Left kidney (tissue), 2 donors: ENCODE results near the gene KNCN. TPM values are rescaled to one million over a fixed set of nuclear protein-coding genes. Genes with fewer than 3 reads are reported as not detected.

ENCODE experiments used
- DNase-seq: peaks from one replicate; pipeline ENCODE4 v3.0.0-alpha.2; 2013
- polyA plus RNA-seq: library from polyadenylated mRNA; unstranded; fragments of 120-200 nt; gene quantifications from one replicate; pipeline ENCODE4 v1.2.1, GENCODE V29; 2013; ENCODE audit not compliant: insufficient read length

KNCN gene
- polyA plus RNA-seq, 1 donor, result not detected

DNA sequence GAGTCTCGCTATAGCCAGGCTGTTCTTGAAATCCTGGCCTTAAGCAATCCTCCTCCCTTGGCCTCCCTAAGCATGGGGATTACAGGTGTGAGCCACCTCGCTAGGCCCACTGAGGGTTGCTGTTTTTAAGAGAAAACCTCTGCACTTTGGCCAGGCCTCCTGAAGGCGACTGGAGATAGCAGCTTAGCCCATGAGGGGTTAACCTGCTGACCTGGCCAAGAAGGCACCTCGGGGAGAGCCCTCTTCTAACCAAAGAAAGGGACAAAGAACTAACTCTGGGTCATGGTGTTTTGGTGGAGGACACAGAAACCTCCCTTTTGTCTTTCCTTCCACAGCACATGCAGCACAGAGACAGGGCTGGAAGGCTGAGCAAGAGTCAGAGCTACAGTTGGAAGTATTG is 17.7 kb upstream of the KNCN start:
- no peak for DNase-seq

DNA sequence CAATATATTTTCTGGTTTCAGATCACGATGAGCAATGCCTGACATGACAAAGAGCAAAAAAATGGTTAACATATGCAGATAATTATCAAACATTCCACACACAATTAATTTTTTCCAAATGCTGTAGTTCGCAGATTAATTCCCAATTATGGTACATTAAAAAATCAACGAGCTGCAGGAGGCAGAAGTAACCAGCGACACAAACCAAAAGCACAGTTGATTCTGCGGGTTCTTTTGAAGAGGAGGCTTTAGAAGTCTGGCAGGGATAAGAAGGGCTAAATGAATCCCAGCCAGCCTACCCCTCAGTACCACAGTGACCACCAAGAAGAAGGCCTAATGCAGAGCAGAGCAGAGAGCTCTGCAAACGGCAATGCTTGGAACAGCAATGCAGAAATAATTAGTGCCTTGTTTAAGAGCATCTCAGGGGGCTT is 17.0 kb upstream of the KNCN start:
- DNase-seq, result no peak

DNA sequence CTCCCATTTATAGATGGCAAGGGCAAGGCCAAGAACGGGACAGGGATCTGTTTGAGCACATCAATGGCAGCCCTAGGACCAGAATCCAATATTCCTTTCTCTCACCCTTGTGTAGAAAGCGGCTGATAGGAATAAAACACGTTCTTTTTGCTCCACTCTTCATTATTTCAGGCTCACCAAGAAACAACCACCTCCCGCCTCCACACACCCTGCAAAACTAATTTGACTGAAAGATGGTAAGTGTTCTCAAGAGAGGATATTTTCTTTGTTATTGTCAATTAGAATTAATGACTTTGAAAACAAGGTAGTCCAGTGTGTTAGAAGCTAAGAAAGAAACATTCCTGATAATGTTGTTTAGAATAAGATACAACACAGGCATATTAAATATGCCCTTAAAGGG is 11.9 kb upstream of the KNCN start:
- no peak for DNase-seq

DNA sequence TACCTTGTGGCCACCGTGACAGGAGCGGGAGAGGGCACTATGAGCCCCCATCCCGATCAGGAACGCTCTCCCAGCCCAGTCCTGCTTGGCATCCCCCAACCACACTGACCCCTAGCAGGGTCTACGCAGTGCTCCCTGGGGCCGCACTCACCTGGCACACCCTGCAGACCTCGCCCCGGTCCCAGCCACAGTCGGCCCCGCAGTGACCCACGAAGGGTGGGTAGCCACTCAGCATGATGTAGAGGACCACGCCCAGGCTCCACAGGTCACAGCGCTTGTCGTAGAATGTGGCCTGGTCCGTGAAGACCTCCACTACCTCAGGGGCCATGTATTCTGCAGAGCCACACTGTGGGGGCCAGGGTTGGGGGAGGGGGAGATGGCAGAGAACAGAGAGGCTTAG is 11.1 kb upstream of the KNCN start:
- no peak for DNase-seq

DNA sequence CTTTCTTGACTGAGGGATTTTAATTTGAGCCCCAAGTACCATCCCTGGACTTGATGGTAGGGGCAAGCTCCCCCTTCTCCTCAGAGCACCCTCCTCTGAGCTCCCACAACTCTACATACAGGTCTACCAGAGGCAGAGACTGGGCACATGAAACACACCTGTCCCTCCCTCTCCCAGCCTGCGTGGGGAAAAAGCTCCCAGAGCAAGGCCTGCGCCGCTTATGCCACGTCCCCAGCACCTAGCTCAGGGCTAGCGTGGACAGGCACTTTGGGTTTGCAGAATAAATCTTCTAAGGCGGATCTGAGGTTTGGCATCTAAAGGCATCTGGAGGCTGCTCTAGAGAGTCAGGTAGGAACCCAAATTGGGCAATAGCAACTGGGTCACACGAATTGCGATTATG is 7.5 kb upstream of the KNCN start:
- DNase-seq, result no peak

DNA sequence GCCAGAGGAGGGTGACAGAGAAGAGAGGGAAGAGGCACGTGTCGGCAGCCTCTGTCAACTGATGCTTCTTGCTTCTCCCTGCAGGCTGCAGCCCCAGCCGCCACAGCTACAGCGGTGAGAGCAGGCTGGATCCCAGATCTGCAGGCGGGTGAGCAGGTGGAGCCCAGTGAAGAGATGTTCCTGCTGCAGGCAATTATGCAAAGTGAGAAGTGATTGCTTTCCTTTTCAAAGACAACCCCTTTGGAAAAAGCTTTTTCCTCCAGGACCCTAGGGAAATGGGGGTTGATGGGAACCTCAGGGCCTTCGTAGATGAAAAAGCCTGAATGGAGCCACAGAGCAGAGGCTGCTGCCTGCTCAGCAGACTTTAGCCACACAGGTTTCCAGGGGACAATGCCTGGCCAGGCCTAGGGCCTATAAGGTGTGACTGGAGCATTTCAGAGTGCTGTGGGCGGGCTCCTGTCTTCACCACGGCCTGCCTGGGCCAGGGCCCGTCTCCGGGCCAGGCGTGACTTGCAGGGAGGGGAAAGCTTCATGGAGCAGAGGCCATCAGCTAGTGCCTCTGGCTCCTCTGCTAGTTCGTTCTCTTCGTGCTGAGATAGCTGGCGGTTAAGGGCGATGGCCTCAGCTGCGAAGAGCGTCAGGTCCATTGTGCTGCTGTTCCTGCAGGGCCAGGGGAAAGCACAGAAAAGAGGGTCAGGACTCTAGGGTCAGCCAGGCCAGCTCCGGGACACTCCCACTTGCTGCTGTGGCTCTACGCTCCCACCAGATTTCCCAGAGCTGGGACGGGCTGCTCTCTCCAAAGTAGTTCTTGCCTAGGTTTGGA is 6.9 kb upstream of the KNCN start:
- DNase-seq, result no peak

DNA sequence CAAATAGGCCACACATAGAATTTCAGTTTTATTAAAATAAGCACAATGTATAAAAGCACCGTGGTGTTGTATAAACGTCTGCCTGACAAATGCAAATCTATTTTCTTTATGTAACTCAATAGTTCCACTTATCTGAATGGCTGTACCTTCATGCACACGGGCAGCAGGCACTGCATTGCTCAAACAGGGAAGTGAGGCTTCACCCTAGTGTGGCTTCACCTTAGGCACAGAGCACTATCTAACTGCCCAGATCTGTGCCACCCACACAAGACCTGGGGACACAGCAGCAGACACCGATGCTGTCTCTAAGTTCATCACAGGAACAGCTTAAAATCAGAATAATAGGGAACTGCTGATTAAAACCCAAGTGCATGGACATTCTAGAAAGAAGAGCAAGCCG is 6.0 kb upstream of the KNCN start:
- no peak for DNase-seq

DNA sequence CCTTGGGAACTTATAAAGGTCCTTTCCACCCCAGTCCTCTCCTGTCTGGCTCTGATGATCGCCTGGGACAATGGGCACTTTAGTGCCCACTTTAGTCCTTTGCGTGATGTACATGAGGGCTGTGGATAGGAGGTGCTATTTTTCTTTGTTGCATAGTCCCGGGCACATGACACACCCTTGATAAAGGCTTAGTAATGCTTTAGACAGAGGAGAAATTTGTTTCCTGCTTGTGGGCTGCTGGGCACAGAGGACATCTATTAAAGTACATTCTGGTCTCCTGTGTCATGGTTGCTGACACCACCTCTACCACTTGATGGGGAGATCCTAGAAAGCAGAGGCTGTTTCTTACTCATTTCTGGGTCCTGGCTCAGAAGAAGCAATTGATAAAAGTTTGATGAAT is 5.4 kb upstream of the KNCN start:
- no peak for DNase-seq

DNA sequence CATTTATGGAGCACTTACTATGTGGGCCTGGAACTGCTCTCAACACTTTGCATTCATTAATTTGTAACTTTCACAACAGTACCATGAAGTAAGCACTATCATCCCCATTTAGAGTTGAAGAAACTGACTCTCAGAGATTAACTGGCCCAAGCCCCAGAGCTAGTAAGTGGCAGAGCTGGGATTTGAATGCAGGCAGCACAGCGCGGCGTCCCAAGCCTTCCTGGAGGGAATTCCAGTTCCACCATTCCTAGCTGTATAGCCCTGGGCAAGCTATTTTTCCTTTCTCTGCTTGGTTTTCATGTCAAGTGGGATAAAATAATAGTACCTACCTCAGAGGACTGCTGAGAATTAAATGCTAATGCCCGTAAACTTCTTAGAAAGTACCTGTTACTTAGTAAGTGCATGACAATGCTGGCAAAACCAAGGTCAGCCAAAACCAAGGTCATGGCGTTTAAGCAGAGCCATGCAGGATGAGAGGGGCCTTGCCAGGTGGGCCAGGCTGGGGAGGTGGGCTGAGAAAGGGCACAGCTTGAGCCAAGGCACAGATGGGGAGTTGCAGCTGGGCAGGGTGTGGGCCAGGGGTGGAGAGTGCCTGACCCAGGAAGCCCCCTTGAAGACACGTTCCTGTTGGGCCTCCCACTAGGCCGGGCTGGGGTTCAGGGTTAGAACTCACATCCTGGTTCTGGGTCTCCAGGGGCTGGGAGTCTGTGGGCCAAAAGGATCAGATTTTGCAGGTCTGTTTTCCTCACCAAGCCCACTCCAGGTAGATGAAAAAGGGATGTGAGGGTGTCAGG is 4.6 kb upstream of the KNCN start:
- DNase-seq, result no peak

DNA sequence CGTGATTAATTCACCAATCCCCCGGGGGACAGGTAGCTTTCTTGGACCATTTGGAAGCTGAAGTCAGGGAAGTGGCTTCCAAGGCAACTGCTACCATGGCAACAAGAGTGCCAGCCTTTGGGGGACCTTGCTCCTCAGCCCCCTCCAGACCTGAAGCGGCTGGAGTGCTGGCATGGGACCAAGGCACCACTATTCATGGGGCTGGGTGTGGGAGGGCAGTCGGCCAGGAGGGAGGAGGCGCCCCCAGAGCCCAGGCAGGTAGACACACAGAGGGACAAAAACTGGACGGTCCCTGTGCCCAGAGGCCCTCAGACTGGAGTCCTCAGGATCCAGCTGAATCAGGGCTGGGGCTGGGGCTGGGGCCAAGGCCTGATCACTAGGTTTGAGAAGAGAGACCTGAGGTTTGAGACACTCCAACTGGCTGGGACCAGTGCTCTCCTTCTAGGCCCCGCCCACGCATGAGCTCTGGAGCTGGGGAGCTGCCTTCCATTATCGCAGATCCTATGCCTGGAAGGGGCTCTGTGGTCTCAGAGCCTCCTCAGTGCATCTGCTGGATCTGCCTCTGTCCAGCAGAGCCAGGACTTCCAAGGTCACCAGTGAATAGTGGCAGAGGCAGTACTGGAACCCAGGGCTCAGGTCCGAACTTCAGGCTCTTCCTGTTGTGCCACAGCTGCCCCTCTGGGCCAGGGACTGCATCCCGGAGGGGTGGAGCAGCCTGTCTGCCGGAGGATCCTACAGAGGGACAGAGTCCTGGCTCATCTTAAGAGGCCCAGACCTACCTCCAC is 3.3 kb upstream of the KNCN start:
- DNase-seq, result no peak

DNA sequence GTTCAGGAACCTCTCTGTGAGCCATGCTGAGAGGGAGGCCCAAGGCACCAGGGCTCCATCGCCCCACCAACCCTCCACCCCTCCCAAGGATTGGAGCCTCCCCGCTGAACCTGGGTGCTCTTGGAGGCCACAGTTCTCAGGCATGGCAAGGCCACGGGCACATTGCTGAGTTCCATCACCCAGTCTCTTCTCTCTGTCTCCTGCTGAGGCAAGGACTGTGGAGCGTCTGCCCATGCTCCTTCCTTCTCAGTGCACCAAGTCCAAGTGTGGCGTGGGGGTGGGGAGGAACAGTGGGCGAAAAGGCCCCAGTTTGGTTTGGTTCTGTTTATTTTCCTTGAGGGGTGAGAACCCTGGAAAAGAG is 2.8 kb upstream of the KNCN start:
- no peak for DNase-seq

DNA sequence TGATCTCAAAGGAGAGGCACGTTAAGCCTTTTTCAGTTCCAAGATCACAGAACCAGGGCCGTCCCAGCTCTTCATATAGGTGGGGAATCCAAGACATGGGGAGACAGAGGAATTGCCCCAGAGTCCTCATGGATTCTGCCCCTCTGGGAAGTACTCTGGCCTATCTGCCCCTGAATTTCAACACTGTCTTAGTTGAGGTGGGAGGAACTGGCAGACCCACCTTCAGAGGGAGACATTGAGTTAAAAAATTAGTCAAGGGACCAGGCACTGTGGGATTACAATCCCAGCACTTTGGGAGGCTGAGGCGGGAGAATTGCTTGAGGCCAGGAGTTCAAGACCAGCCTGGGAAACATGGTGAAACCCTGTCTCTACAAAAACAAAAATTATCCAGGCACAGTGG is 2.1 kb upstream of the KNCN start:
- no peak for DNase-seq

DNA sequence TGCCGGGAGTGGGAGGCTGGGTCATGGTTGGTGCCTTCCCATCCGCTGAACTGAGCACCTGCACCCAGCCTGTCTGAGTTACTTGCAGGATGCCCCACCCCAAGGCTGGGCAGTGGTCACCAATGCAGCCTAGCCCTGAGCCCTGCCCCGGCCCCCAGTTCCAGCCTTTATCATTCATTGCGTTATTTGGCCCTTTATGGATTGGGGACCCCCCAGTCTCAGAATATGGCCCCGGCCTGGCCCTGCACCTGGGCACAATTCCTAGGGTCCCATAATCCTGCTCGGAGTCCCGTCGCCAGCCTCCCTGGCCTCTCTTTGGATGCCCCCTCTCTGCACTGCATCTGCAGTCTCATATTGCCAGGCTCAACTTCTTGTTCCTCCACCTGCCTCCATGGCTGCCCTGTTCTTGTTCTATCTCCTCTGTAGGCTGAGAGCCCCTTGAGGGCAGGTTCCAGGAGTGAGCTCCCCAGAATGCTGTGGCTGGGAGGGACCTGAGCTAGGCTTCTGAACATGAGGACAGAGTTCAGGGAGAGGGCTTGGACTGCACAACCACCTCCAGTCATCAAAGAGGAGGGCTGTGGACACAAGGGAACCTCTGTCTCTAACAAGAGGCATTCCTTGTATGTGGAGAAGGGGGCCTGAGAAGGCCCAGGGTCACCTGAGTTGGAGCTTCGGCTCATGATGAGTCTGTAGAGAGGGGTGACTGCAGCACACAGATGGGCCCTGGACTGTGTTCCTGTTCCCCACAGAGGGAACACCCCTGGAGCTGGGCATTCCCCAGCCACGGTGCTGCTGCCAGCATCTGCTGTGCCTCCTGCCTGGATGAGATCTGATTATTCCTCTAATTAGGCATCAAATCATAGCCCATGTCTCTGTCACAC is 1.1 kb upstream of the KNCN start:
- DNase-seq, result no peak

DNA sequence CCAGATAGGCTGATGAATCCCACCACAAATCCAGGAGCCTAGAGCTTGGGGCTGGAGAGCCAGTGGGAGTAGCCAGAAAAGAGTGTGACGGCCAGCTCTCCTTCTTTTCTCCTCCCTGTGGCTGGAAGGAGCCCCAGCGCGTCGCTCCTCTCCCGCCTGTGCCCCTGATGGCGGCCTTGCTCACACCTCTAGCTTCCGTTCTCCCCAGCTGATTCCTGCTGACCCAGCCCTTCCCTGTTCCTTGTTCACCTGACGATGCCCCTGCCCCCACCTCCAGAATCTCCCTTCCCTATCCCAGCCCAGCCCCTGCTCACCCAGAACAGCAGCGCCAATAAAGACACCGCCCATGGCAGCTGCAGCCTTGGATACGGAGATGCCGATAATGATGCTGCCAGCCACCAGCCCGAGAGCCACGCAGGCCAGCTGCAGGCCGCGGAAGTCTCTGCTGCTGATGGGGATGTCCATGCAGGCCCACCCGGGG is 656 bp downstream of the KNCN start:
- DNase-seq, result no peak

DNA sequence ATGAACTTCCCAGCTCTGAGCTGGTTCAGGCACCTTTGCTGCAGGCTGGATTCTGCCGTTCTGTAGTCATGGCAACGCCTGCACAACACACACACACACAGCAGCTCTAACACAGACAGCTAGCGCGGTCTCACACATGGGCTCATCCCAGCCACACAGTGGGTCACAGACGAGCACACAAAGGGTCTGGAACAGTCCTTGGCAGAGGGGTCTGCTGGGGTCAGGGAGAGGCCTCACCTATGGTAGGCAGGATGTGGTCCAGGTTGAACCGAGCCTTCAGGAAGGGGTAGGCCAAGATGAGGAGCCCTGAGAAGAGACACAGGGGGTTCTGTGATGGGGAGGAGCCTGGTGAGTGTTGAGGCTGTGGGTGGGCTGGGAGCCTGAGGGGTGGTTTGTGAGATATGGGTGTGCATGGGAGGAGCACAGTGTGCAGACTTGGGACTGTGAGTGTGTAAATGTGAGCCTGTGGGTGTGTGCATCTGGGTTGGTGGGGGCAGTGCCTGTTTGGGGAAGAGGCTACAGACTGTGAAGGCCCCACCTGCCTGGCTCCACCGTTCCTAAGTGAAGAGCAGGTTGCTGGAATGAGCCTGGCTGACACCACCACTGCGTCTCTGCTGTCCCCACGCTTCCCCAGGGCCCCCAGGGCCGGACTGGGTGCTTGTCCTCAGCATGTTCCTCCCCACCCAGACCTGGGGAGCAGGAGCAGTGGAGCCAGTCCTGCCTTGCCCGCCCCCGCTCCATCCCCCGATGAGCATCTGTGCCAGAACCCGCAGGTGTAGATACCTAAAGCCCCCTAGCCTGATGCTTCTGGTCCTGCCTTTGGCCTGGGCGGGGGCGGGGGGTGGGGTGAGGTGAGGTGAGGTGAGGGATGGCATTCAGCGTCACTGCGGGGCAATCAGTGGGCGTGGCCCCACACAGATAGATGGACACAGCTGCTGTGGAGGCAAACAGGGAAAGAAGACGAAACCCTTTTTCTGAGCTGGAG is 1.5 kb downstream of the KNCN start:
- no peak for DNase-seq

DNA sequence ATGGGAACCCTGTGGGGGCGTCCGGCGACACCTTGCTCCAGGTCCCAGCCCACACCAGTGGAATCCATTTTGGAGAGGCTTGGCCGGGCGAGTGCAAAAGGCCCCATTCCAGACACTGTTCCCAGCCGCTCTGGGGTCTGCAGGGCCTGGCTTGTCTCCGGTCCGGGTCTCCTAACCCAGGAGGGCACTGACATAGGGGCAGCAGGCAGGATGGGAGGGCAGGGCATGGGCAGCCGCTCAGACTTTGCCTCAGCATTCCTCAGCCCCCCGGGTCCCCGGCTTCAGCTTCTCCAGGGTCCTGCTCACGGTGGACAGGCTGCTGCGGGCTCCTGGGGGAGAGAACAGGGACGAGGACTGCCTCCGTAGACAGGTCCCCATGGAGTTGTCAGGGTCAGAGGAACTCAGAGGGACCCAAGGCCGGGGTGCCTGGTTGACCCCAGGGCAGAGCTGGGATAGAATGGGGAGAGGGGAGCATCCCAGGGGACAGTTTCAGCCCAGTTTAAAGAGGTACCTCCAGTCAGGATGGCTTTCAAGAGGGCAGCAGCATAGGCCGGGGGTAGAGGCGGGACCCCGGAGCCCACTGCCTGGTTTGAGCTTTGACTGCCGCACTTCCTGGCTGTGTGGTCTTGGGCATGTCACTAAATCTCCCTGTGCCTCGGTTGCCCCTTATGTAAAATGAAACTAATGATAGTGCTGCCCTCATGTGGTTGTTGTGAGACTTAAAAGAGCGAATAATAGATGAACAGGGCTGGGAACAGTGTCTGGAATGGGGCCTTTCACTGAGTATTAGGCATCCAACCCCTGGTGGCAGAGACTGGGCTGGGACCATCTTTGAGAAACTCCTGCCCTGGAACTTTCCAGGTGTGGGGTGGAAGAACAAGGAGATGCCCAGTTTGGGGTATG is 3.7 kb downstream of the KNCN start:
- no peak for DNase-seq

DNA sequence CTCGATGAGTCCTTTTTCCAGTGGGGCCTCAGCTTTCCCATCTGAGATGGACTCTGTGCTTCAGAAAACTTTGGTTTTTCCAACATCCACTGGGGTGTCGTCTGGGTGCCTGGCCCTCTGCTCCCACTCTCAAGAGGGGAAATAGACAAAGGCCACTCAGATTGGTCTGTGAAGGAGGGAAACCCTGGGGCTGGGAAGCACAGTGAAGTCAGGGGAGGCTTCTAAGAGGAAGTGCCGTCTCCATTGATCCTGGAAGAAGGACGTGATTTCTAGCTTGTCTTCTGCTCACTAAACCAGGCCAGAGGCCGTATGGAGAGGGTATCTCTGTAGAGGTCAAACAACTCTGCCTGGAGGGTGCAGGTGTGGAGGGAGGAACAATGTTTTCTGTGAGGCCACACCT is 5.2 kb downstream of the KNCN start:
- no peak for DNase-seq

DNA sequence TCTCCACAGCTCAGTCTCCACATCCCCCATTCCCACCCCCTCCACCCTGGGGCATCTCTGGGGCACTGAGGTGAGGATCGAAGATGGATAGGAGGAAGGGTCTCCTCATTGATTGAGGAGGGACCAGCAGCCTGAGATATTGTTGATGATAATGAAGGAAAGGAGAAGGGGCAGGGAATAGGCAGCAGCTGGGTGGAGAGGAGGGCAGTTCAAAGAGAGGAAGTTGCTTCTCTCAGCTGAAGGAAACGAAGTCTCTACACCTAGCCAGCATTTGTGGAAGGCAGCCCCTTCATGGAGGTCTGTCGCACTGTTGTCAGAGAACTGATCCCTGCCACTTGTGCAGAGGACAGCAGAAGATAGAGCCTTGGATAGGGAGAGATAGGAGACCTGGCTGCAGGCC is 5.7 kb downstream of the KNCN start:
- DNase-seq, result no peak

DNA sequence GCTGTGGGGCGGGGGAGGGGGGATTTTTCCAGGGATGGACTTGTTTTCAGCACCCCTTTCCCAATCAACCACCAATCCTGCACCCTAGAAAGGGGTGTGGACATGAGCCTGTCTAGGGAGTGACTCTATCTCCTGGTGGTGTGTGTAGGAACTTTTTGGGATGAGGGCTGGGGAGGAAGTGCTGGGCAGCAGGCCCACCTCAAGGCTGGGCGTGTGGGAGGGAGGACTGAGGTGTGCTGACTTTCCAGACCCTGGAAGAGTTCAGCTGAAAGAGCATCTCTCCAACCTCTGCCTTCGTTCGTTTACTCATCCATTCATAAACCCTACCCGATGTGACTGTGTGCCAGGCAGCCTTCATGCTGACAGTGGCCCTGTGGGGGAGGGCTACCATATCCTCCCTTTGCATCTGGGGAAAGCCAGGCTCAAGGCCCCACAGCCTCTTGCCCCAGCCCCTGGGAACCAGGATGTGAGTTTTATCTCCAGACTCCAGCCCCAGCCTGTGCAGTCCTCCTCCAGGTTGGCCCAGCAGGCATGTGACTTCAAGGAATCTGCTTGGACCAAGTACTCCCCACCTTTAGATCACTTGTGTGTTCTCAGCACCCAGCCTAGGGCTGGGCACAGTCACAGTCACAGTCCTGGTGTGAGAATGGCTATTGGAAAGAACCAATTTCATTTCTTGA is 6.7 kb downstream of the KNCN start:
- no peak for DNase-seq
